ENCODE data around the gene PGLYRP2. TPM values are rescaled to one million over a fixed set of nuclear protein-coding genes. Genes with fewer than 3 reads are reported as not detected.

PGLYRP2 gene
- total and polyA plus RNA-seq, 9 of the 15 experiments (the other 6 are each of a cell fraction or from before 2014, with no cell fraction given), result not detected

- TF ChIP-seq USF2 (CRISPR knock-in tag; IDR thresholded peaks at IDR 0.05), result no peak
- no peak for TF ChIP-seq HNRNPK (IDR thresholded peaks at IDR 0.05; ENCODE audit: low read depth, low read length, poor library complexity, severe bottlenecking)
- TF ChIP-seq ZBTB33 (CRISPR knock-in tag; IDR thresholded peaks at IDR 0.05), result no peak
- no peak for TF ChIP-seq MAFG (tag; conservative IDR thresholded peaks at IDR 0.05)
- TF ChIP-seq, protein P1, sequence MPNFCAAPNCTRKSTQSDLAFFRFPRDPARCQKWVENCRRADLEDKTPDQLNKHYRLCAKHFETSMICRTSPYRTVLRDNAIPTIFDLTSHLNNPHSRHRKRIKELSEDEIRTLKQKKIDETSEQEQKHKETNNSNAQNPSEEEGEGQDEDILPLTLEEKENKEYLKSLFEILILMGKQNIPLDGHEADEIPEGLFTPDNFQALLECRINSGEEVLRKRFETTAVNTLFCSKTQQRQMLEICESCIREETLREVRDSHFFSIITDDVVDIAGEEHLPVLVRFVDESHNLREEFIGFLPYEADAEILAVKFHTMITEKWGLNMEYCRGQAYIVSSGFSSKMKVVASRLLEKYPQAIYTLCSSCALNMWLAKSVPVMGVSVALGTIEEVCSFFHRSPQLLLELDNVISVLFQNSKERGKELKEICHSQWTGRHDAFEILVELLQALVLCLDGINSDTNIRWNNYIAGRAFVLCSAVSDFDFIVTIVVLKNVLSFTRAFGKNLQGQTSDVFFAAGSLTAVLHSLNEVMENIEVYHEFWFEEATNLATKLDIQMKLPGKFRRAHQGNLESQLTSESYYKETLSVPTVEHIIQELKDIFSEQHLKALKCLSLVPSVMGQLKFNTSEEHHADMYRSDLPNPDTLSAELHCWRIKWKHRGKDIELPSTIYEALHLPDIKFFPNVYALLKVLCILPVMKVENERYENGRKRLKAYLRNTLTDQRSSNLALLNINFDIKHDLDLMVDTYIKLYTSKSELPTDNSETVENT (CRISPR knock-in tag; IDR thresholded peaks at IDR 0.05), result no peak
- TF ChIP-seq HMBOX1 (IDR thresholded peaks at IDR 0.05), result no peak
- no peak for TF ChIP-seq ARHGAP35 (IDR thresholded peaks at IDR 0.05; ENCODE audit: partially characterized antibody)
- TF ChIP-seq ZFP30 (CRISPR knock-in tag; IDR thresholded peaks at IDR 0.05; ENCODE audit: borderline replicate concordance), result no peak
- TF ChIP-seq CREM (IDR thresholded peaks at IDR 0.05; ENCODE audit: low read depth), result no peak
- TF ChIP-seq MTA3 (IDR thresholded peaks at IDR 0.05; ENCODE audit: borderline replicate concordance), result no peak
These were observed 33.4 kb downstream of the PGLYRP2 start (continued) for GRCh38 chr19:15445807-15446376.
